HepG2 (cell line): Measurements from ENCODE around the gene GEMIN4. TPM values are rescaled to one million over a fixed set of nuclear protein-coding genes. Genes with fewer than 3 reads are reported as not detected.

Experiments used
- BORCS8-MEF2B ChIP-seq: sonication (generic); formaldehyde crosslinking; IDR thresholded peaks from 2 replicates; pipeline ENCODE4 v1.8.0; 2022; ENCODE audit warnings: mild to moderate bottlenecking, missing genetic modification reagents
- CBX1 ChIP-seq: IDR thresholded peaks from one replicate; pipeline ENCODE4 v1.6.1; 2016; ENCODE audit warnings: antibody characterized with exemption, low read depth
- CHD4 ChIP-seq: fragments of 200-600 bp; sonication (generic); IDR thresholded peaks from 2 replicates; pipeline ENCODE4 v1.7.0; 2017; ENCODE audit warnings: mild to moderate bottlenecking, low read length, borderline replicate concordance
- DMAP1 ChIP-seq: IDR thresholded peaks from 2 replicates; pipeline ENCODE4 v1.6.1; 2016
- ETV5 ChIP-seq: IDR thresholded peaks from 2 replicates; pipeline ENCODE4 v1.6.1; 2018; ENCODE audit warnings: missing biosample characterization, missing genetic modification reagents, inconsistent platforms, borderline replicate concordance
- HNF4G ChIP-seq, 2 experiments: sonication (generic) in 1 of 2; formaldehyde crosslinking in 1 of 2; IDR thresholded peaks; 2 replicates each; pipeline versions ENCODE4 v1.4.0 to v1.6.1; 2011 to 2020; ENCODE audit warnings: borderline replicate concordance in 2 of 2, low read depth in 2 of 2, mild to moderate bottlenecking in 2 of 2, low read length in 1 of 2, missing genetic modification reagents in 1 of 2, moderate library complexity in 1 of 2
- IKZF1 ChIP-seq: fragments of 450-650 bp; IDR thresholded peaks from 2 replicates; pipeline ENCODE4 v1.7.1; 2016
- MZF1 ChIP-seq: sonication (generic); formaldehyde crosslinking; IDR thresholded peaks from 2 replicates; pipeline ENCODE4 v1.8.1; 2023; ENCODE audit warnings: mild to moderate bottlenecking, missing genetic modification reagents, borderline replicate concordance
- PLRG1 ChIP-seq: fragments of 450-650 bp; conservative IDR thresholded peaks from 2 replicates; pipeline ENCODE4 v1.6.1; 2016
- SRSF1 ChIP-seq: fragments of 200-400 bp; formaldehyde crosslinking; optimal IDR thresholded peaks from 2 replicates; pipeline ENCODE3; 2017; ENCODE audit warnings: mild to moderate bottlenecking, low read depth, low read length, moderate library complexity
- TCF7L2 ChIP-seq: IDR thresholded peaks from 2 replicates; pipeline ENCODE4 v1.6.1; 2011; ENCODE audit warnings: mild to moderate bottlenecking, low read depth, low read length, moderate library complexity
- ZNF232 ChIP-seq: sonication (generic); formaldehyde crosslinking; IDR thresholded peaks from 2 replicates; pipeline ENCODE4 v1.4.0; 2020; ENCODE audit warnings: missing genetic modification reagents, borderline replicate concordance
- ZNF367 ChIP-seq: sonication (generic); formaldehyde crosslinking; IDR thresholded peaks from 2 replicates; pipeline ENCODE4 v1.4.0; 2020; ENCODE audit warnings: missing genetic modification reagents, borderline replicate concordance
- ZNF557 ChIP-seq: sonication (generic); formaldehyde crosslinking; IDR thresholded peaks from 2 replicates; pipeline ENCODE4 v1.4.0; 2020; ENCODE audit warnings: missing genetic modification reagents
- ZNF572 ChIP-seq: sonication (generic); formaldehyde crosslinking; IDR thresholded peaks from 2 replicates; pipeline ENCODE4 v1.5.1; 2020; ENCODE audit warnings: mild to moderate bottlenecking, missing genetic modification reagents
- ZNF629 ChIP-seq: sonication (generic); formaldehyde crosslinking; conservative IDR thresholded peaks from 2 replicates; pipeline ENCODE4 v1.5.0; 2020; ENCODE audit warnings: missing genetic modification reagents
- ZNF704 ChIP-seq: sonication (generic); formaldehyde crosslinking; IDR thresholded peaks from 2 replicates; pipeline ENCODE4 v1.8.1; 2023; ENCODE audit warnings: mild to moderate bottlenecking, inconsistent platforms, moderate library complexity, missing genetic modification reagents, borderline replicate concordance
- ZNF777 ChIP-seq: sonication (generic); formaldehyde crosslinking; IDR thresholded peaks from 2 replicates; pipeline ENCODE4 v1.4.0; 2020; ENCODE audit warnings: missing genetic modification reagents
- ZNF800 ChIP-seq: sonication (generic); formaldehyde crosslinking; IDR thresholded peaks from 2 replicates; pipeline ENCODE4 v1.4.0; 2020; ENCODE audit warnings: missing genetic modification reagents
- polyA plus RNA-seq, 8 experiments: library from polyadenylated mRNA; depleted of rRNA in 3 of 8; stranded (reverse) in 7 of 8; unstranded in 1 of 8; fragments of >200 nt; fragmentation: Illumina TruSeq in 4 of 8; extraction: Trizol in 4 of 8; gene quantifications; 2 replicates each; pipeline versions ENCODE4 v1.2.1 to v1.2.3, GENCODE V29; 2011 to 2016; ENCODE audit warnings: low read depth in 4 of 8, missing spikeins in 1 of 8, mixed read lengths in 1 of 8; ENCODE audit not compliant: insufficient read depth in 1 of 8
- total RNA-seq, 5 experiments: library from RNA; depleted of rRNA; stranded (reverse); fragments of >200 nt; fragmentation: Illumina TruSeq; extraction: Trizol; gene quantifications; 2 replicates each; pipeline ENCODE4 v1.2.3, GENCODE V29; 2016; ENCODE audit warnings: low read depth in 1 of 5
- TF ChIP-seq, protein P1 (sequence below): sonication (generic); formaldehyde crosslinking; IDR thresholded peaks from 2 replicates; pipeline ENCODE4 v1.5.0; 2020; ENCODE audit warnings: missing genetic modification reagents
- TF ChIP-seq, protein P2 (sequence below): sonication (generic); formaldehyde crosslinking; IDR thresholded peaks from 2 replicates; pipeline ENCODE4 v1.8.0; 2022; ENCODE audit warnings: missing genetic modification reagents, mild to moderate bottlenecking, borderline replicate concordance

Gene GEMIN4
- total and polyA plus RNA-seq, 2 of the 13 experiments (the other 11 are each of a cell fraction or from before 2014, with no cell fraction given), result 10.8 to 22.7 TPM

DNA sequence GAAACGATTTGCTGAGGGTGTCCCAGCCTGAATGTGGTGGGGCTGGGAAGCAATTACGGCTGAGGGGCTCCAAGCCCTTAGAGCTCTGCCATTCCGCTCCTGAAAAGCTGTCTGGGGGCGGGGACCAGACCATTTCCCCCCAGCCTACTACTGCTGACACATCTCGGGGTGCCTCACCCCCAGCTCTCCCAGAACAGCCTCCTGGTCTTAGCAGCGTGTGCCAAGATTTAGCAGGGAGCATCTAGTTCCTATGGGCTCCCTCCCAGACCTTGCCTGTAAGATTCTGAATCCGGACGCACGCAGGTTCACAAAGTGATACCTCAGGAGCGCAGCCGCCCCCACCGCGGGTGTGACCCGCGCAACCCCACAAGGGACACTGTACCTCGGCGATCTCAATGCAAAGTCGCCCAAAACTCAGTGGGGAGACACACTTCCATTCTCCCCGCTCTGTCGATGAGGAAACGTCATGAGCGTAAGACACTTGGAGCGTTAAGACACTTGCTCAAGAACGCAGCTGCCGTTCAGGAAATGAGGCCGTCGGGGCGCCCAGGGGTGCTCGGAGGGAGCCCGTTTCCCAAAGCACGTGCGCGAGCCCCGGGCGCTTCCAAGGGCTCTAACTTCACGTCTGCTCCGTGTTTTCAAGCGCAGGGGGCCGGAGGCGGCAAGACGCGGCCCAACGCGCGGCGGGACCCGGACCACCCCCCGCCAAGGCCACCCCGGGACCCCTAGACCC lies 629 bp downstream of the GEMIN4 start (continued):
- TF ChIP-seq HNF4G (IDR thresholded peaks at IDR 0.05; ENCODE audit: borderline replicate concordance, low read depth, low read length), result no peak
- no peak for TF ChIP-seq HNF4G (CRISPR knock-in tag; IDR thresholded peaks at IDR 0.05; ENCODE audit: borderline replicate concordance, low read depth)
- TF ChIP-seq, protein P1, sequence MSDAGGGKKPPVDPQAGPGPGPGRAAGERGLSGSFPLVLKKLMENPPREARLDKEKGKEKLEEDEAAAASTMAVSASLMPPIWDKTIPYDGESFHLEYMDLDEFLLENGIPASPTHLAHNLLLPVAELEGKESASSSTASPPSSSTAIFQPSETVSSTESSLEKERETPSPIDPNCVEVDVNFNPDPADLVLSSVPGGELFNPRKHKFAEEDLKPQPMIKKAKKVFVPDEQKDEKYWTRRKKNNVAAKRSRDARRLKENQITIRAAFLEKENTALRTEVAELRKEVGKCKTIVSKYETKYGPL (CRISPR knock-in tag), result peak; percentile 11; the same call in 1 of the 2 replicates
- TF ChIP-seq ETV5 (CRISPR knock-in tag), result peak; percentile 12; the same call in 1 of the 2 replicates
- TF ChIP-seq ZNF232 (CRISPR knock-in tag), result 0 out of 2 replicates have a peak, but pooled peaks have one; percentile 20
- TF ChIP-seq ZNF704 (CRISPR knock-in tag), result 0 out of 2 replicates have a peak, but pooled peaks have one; percentile 20
- TF ChIP-seq ZNF629 (CRISPR knock-in tag), result 0 out of 2 replicates have a peak, but pooled peaks have one; percentile 3
- TF ChIP-seq ZNF777 (CRISPR knock-in tag), result peak; percentile 98; the same call in 1 of the 2 replicates
- 0 out of 2 replicates have a peak, but pooled peaks have one; percentile 13 for TF ChIP-seq ZNF367 (CRISPR knock-in tag)
- no peak for TF ChIP-seq BORCS8-MEF2B (CRISPR knock-in tag)
- TF ChIP-seq ZNF572 (CRISPR knock-in tag), result peak; percentile 40; the same call in 1 of the 2 replicates
- TF ChIP-seq PLRG1, result no peak
- 0 out of 2 replicates have a peak, but pooled peaks have one; percentile 9 for TF ChIP-seq MZF1 (CRISPR knock-in tag)
- TF ChIP-seq SRSF1, result peak; percentile 43
- TF ChIP-seq, protein P2, sequence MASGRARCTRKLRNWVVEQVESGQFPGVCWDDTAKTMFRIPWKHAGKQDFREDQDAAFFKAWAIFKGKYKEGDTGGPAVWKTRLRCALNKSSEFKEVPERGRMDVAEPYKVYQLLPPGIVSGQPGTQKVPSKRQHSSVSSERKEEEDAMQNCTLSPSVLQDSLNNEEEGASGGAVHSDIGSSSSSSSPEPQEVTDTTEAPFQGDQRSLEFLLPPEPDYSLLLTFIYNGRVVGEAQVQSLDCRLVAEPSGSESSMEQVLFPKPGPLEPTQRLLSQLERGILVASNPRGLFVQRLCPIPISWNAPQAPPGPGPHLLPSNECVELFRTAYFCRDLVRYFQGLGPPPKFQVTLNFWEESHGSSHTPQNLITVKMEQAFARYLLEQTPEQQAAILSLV (CRISPR knock-in tag), result peak; percentile 8; the same call in 1 of the 2 replicates
- no peak for TF ChIP-seq CBX1
- 0 out of 2 replicates have a peak, but pooled peaks have one; percentile 8 for TF ChIP-seq DMAP1 (CRISPR knock-in tag)
- 0 out of 2 replicates have a peak, but pooled peaks have one; percentile 6 for TF ChIP-seq ZNF557 (CRISPR knock-in tag)
- no peak for TF ChIP-seq TCF7L2
- no peak for TF ChIP-seq IKZF1
- TF ChIP-seq ZNF800, result peak; percentile 54; the same call in 1 of the 2 replicates
- no peak for TF ChIP-seq CHD4
